ENCODE results near the gene MCM5. TPM values are rescaled to one million over a fixed set of nuclear protein-coding genes. Genes with fewer than 3 reads are reported as not detected.

Gene MCM5
- total RNA-seq, 1 experiment from 2014 or later, result 177 TPM

Other genes starting within 250 kb of the MCM5 start
- gene HMGXB4, start 142.6 kb upstream of the MCM5 start, total RNA-seq (2014; rRNA removed; shearing (Covaris generic); ENCODE audit: low replicate concordance), result 15.0 and 22.3 TPM in 2 replicates
- gene TOM1, start 100.2 kb upstream of the MCM5 start, total RNA-seq (2014; rRNA removed; shearing (Covaris generic); ENCODE audit: low replicate concordance), result 47.0 and 63.9 TPM in 2 replicates
- gene HMOX1, start 19.0 kb upstream of the MCM5 start, total RNA-seq (2014; rRNA removed; shearing (Covaris generic); ENCODE audit: low replicate concordance), result 118 and 167 TPM in 2 replicates
- gene RASD2, start 140.7 kb downstream of the MCM5 start, total RNA-seq (2014; rRNA removed; shearing (Covaris generic); ENCODE audit: low replicate concordance), result 0.09 and 0.10 TPM in 2 replicates
- 2.5 and 5.3 TPM in 2 replicates for gene MB, start 217.2 kb downstream of the MCM5 start, total RNA-seq (2014; rRNA removed; shearing (Covaris generic); ENCODE audit: low replicate concordance)
- 21.3 and 21.5 TPM in 2 replicates for gene APOL6, start 248.3 kb downstream of the MCM5 start, total RNA-seq (2014; rRNA removed; shearing (Covaris generic); ENCODE audit: low replicate concordance)